PFSK-1 (cell line): Measurements from ENCODE around the gene VPS18.

ENCODE experiments used
- POLR2AphosphoS5 ChIP-seq: IDR thresholded peaks from 2 replicates; pipeline ENCODE4 v1.6.1; 2012; ENCODE audit warnings: low read depth, mild to moderate bottlenecking, control low read depth, low read length, moderate library complexity
- REST ChIP-seq, 2 experiments: IDR thresholded peaks; 2 replicates each; pipeline versions ENCODE4 v1.6.1 to v1.8.0; 2011 to 2012; ENCODE audit warnings: low read depth in 2 of 2, low read length in 2 of 2, control low read depth in 1 of 2, inconsistent platforms in 1 of 2, mild to moderate bottlenecking in 1 of 2, moderate library complexity in 1 of 2; ENCODE audit not compliant: insufficient read depth in 1 of 2
- TAF1 ChIP-seq: IDR thresholded peaks from 2 replicates; pipeline ENCODE4 v1.6.1; 2012; ENCODE audit warnings: low read length, control low read depth, borderline replicate concordance; ENCODE audit not compliant: insufficient read depth

DNA sequence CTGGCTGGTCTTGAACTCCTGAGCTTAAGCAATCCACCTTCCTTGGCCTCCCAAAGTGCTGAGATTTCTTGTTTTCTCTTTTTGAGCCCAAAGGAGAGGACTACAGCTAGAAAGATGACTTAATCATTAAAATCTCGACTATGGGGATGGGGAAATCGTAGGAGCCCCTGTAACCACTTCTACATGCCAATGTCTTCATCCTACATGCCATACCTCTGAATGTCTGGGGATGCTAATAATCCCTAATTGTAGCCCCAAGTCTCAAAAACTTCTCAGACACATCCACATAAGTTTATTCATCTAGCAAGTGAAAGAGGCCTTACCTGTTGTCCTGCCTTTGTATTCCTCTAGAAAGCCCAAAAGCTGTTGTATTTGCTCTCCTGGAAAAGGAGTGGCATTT, 16.6 kb upstream of the VPS18 start:
- TF ChIP-seq REST (IDR thresholded peaks at IDR 0.05; ENCODE audit: insufficient read depth in 1 of 2, low read depth in 2 of 2, low read length in 2 of 2) (no peak), TAF1 (no peak), POLR2AphosphoS5 (no peak)
